GM12878 (cell line): ENCODE data around the gene COG4. TPM values are rescaled to one million over a fixed set of nuclear protein-coding genes. Genes with fewer than 3 reads are reported as not detected.

Source experiments
- ATAC-seq: fragments of 200-7000 bp; cut with Tn5 transposase; 3 replicates; pipeline ENCODE4 v1.9.1; 2020; ENCODE audit warnings: mild to moderate bottlenecking, moderate library complexity
- BruUV-seq: library from RNA; stranded (reverse); fragments of 400-500 nt; replicated peaks from 2 replicates; lab custom pipeline; 2021; lab: Mats Ljungman, UMichigan
- CTCF ChIA-PET: fragments of 300-600 bp; sonication (Branson Sonifier 250); formaldehyde crosslinking; extraction: SDS; loops from one replicate; lab custom pipeline; 2021; ENCODE audit warnings: inconsistent platforms; lab: Yijun Ruan, JAX
- POLR2A ChIA-PET: fragments of 350-600 bp; formaldehyde crosslinking; extraction: SDS; loops from one replicate; lab custom pipeline; 2021; ENCODE audit warnings: inconsistent platforms; lab: Charles Lee
- RAD21 ChIA-PET: fragments of 300-600 bp; sonication (Branson Sonifier 250); formaldehyde crosslinking; loops from one replicate; lab custom pipeline; 2023; ENCODE audit warnings: antibody characterized with exemption; ENCODE audit not compliant: unreplicated experiment; lab: Charles Lee
- SMC1A ChIA-PET: fragments of 300-600 bp; sonication (Branson Sonifier 250); formaldehyde crosslinking; loops from one replicate; lab custom pipeline; 2023; ENCODE audit not compliant: unreplicated experiment, uncharacterized antibody; lab: Charles Lee
- DNase-seq: peaks from one replicate; pipeline ENCODE4 v3.0.0-alpha.2; 2011; ENCODE audit warnings: low read depth, low spot score
- FAIRE-seq: peaks from 3 replicates; lab custom pipeline; 2011; peaks lifted over from hg19 to GRCh38; lab: Jason Lieb, UNC
- H2AFZ ChIP-seq: 2 replicates; pipeline ENCODE4 v1.6.0; 2011; ENCODE audit warnings: low read depth, low read length, control low read depth; ENCODE audit not compliant: control insufficient read depth
- H3K27ac ChIP-seq: 2 replicates; pipeline ENCODE4 v1.5.1; 2011; ENCODE audit warnings: control low read depth; ENCODE audit not compliant: control insufficient read depth, insufficient read depth
- H3K27me3 ChIP-seq, 2 experiments: replicated peaks in 1 of 2; 2 replicates each; pipeline versions ENCODE4 v1.6.0 to v1.6.1; 2011; ENCODE audit warnings: low read length in 1 of 2; ENCODE audit not compliant: control insufficient read depth in 2 of 2, insufficient read depth in 2 of 2
- H3K36me3 ChIP-seq, 2 experiments: 2 replicates each; pipeline ENCODE4 v1.5.1; 2011; ENCODE audit warnings: low read length in 1 of 2; ENCODE audit not compliant: control insufficient read depth in 2 of 2, insufficient read depth in 2 of 2
- H3K4me1 ChIP-seq: 2 replicates; pipeline ENCODE4 v1.6.1; 2011; ENCODE audit warnings: mild to moderate bottlenecking, low read length, moderate library complexity, mixed read lengths; ENCODE audit not compliant: control insufficient read depth, insufficient read depth
- H3K4me2 ChIP-seq: 2 replicates; pipeline ENCODE4 v1.6.0; 2011; ENCODE audit warnings: control low read depth; ENCODE audit not compliant: control insufficient read depth, insufficient read depth
- H3K4me3 ChIP-seq: fragments of 200-600 bp; sonication (generic); 2 replicates; pipeline ENCODE4 v1.5.1; 2016
- H3K79me2 ChIP-seq: 2 replicates; pipeline ENCODE4 v1.6.0; 2011; ENCODE audit warnings: low read length; ENCODE audit not compliant: control insufficient read depth, insufficient read depth
- H3K9ac ChIP-seq: 2 replicates; pipeline ENCODE4 v1.8.0; 2011; ENCODE audit warnings: low read length, control low read depth, mixed read lengths; ENCODE audit not compliant: control insufficient read depth, insufficient read depth
- H3K9me3 ChIP-seq: replicated peaks from 3 replicates; pipeline ENCODE4 v1.5.1; 2011; ENCODE audit warnings: mild to moderate bottlenecking, low read length; ENCODE audit not compliant: control insufficient read depth, insufficient read depth
- H4K20me1 ChIP-seq: 2 replicates; pipeline ENCODE4 v1.6.0; 2011; ENCODE audit not compliant: control insufficient read depth, insufficient read depth
- ASH2L ChIP-seq: fragments of 300-600, 200-600 bp; sonication (generic); IDR thresholded peaks from 2 replicates; pipeline ENCODE4 v1.6.1; 2017; ENCODE audit warnings: low read depth, mild to moderate bottlenecking, borderline replicate concordance
- CEBPB ChIP-seq, 2 experiments: fragments of 150-350 bp in 1 of 2; IDR thresholded peaks; 2 replicates each; pipeline ENCODE4 v1.6.1; 2012 to 2014; ENCODE audit warnings: low read depth in 2 of 2, low read length in 2 of 2, borderline replicate concordance in 1 of 2, inconsistent platforms in 1 of 2
- CREM ChIP-seq: IDR thresholded peaks from 2 replicates; pipeline ENCODE4 v1.6.1; 2014; ENCODE audit warnings: antibody characterized with exemption, low read depth
- EGR1 ChIP-seq, 2 experiments: IDR thresholded peaks; 1 replicate in 1 of 2; 2 replicates in 1 of 2; pipeline ENCODE4 v1.6.1; 2011 to 2012; ENCODE audit warnings: low read depth in 2 of 2, low read length in 2 of 2, borderline replicate concordance in 1 of 2, mild to moderate bottlenecking in 1 of 2, moderate library complexity in 1 of 2
- ETV6 ChIP-seq, 2 experiments: fragments of 450-650 bp in 1 of 2; IDR thresholded peaks in 1 of 2; conservative IDR thresholded peaks in 1 of 2; 2 replicates each; pipeline ENCODE4 v1.6.1; 2014; ENCODE audit warnings: antibody characterized with exemption in 1 of 2, borderline replicate concordance in 1 of 2, low read depth in 1 of 2, mild to moderate bottlenecking in 1 of 2, moderate library complexity in 1 of 2
- HDGF ChIP-seq: fragments of 450-650 bp; IDR thresholded peaks from 2 replicates; pipeline ENCODE4 v1.6.1; 2016; ENCODE audit warnings: antibody characterized with exemption
- IKZF2 ChIP-seq, 2 experiments: fragments of 450-650 bp; IDR thresholded peaks; 2 replicates each; pipeline ENCODE4 v1.6.1; 2017; ENCODE audit warnings: mild to moderate bottlenecking in 2 of 2, moderate library complexity in 2 of 2
- JUNB ChIP-seq: IDR thresholded peaks from 2 replicates; pipeline ENCODE4 v1.6.1; 2016; ENCODE audit warnings: antibody characterized with exemption, mild to moderate bottlenecking
- KDM1A ChIP-seq: fragments of 200-600 bp; sonication (generic); IDR thresholded peaks from 2 replicates; pipeline ENCODE4 v1.6.1; 2016; ENCODE audit warnings: borderline replicate concordance
- MTA2 ChIP-seq: fragments of 450-650 bp; IDR thresholded peaks from 2 replicates; pipeline ENCODE4 v1.6.1; 2016; ENCODE audit warnings: low read depth, mild to moderate bottlenecking, moderate library complexity
- MTA3 ChIP-seq: IDR thresholded peaks from 2 replicates; pipeline ENCODE4 v1.6.1; 2012; ENCODE audit warnings: low read length, inconsistent platforms, borderline replicate concordance
- NBN ChIP-seq: fragments of 450-650 bp; IDR thresholded peaks from 2 replicates; pipeline ENCODE4 v1.6.1; 2016
- NFIC ChIP-seq: IDR thresholded peaks from 2 replicates; pipeline ENCODE4 v1.6.1; 2012; ENCODE audit warnings: low read depth, mild to moderate bottlenecking, inconsistent platforms, low read length, moderate library complexity
- NR2F1 ChIP-seq: fragments of 450-650 bp; conservative IDR thresholded peaks from 2 replicates; pipeline ENCODE4 v1.6.1; 2017; ENCODE audit warnings: mild to moderate bottlenecking
- POU2F2 ChIP-seq: IDR thresholded peaks from 3 replicates; pipeline ENCODE4 v1.6.1; 2011; ENCODE audit warnings: low read depth, mild to moderate bottlenecking, low read length, borderline replicate concordance
- RUNX3 ChIP-seq: IDR thresholded peaks from 2 replicates; pipeline ENCODE4 v1.6.1; 2012; ENCODE audit warnings: low read length, inconsistent platforms
- YY1 ChIP-seq: IDR thresholded peaks from 2 replicates; pipeline ENCODE4 v1.6.1; 2011; ENCODE audit warnings: low read depth, mild to moderate bottlenecking, low read length
- WGBS: methylation state at CpG from one replicate; pipeline ENCODE4 v1.1.6; 2016; ENCODE audit warnings: low lambda C conversion rate; ENCODE audit not compliant: insufficient replicate concordance, insufficient coverage; ENCODE audit errors: missing lambda C conversion rate; 5-methylcytosine and 5-hydroxymethylcytosine counted together
- in situ Hi-C: fragments of 300-500 bp; cut with MboI; formaldehyde crosslinking; loops from 9 replicates; pipeline ENCODE4 v1.14.3; 2018; ENCODE audit warnings: mixed read lengths
- intact Hi-C: fragments of 100-400 bp; cut with micrococcal nuclease; formaldehyde crosslinking; loops from one replicate; pipeline ENCODE4 v1.14.2; 2022; ENCODE audit not compliant: unreplicated experiment
- polyA plus RNA-seq, 11 experiments: library from polyadenylated mRNA; depleted of rRNA in 4 of 11; unstranded in 6 of 11; stranded (reverse) in 5 of 11; fragments of >200 nt; fragmentation: Nextera tagmentation in 4 of 11; fragmentation: Illumina TruSeq in 1 of 11; extraction: Ambion mirVana in 4 of 11; extraction: Trizol in 1 of 11; gene quantifications; 1 replicate in 1 of 11; 2 replicates in 10 of 11; pipeline versions ENCODE4 v1.2.1 to v1.2.3, GENCODE V29; 2011 to 2016; ENCODE audit warnings: inconsistent platforms in 2 of 11, missing spikeins in 2 of 11, low read depth in 1 of 11
- total RNA-seq, 4 experiments: library from RNA; depleted of rRNA in 3 of 4; stranded (reverse); fragments of >200 nt in 3 of 4; fragmentation: Illumina TruSeq in 1 of 4; extraction: Trizol in 1 of 4; gene quantifications; 2 replicates each; pipeline versions ENCODE4 v1.2.1 to v1.2.3, GENCODE V29; 2013 to 2021
- TF ChIP-seq, protein P1 (sequence below): IDR thresholded peaks from 2 replicates; pipeline ENCODE4 v1.6.1; 2011; ENCODE audit warnings: borderline replicate concordance, low read depth, mild to moderate bottlenecking, moderate library complexity, low read length; ENCODE audit not compliant: insufficient read depth, poor library complexity, severe bottlenecking
- TF ChIP-seq, protein P2 (sequence below): IDR thresholded peaks from 2 replicates; pipeline ENCODE4 v1.6.1; 2012; ENCODE audit warnings: low read length, inconsistent platforms

COG4 gene
- total and polyA plus RNA-seq, 10 of the 15 experiments (the other 5 are each of a cell fraction or from before 2014, with no cell fraction given), result 7.0 to 57.7 (median 33.0) TPM

DNA sequence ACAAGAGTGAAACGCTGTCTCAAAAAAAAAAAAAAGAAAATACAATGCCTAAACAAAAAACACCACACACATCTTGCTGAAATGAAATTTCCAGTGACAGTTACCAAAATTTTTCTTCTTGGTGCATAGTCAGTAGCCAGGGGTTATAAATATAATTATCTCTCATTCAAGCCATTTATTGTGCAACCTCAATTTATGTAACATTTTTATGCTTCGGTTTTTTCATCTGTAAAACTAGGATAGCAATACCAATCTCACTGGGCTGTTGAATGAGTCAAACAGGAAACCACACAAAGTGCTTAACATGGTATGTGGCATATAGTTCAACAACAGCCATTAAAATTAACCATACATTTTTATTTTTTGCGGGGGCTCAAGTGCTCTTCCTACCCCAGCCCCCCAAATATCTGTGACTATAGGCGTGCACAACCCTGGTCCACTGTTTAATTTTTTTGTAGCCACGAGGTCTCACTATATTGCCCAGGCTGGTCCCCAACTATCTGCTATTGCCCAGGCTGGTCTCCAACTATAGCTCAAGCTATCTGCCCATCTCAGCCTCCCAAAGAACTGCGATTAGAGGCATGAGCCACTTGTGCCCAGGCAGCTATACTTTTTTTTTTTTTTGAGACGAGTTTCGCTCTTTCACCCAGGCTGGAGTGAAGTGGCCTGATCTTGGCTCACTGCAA is 2.6 kb downstream of the COG4 start:
- BruUV-seq, result no TSS peak
- Histone ChIP-seq H3K79me2 (peaks cover 51% of the 10 kb centered on the region), H3K4me3 (peak overlapping the region; percentile 86), H4K20me1 (no peaks in the 10 kb centered on the region), H3K36me3 (peaks cover 0 to 10% of the 10 kb centered on the region in 2 experiments; a peak in 3 of 4 replicates), H3K4me2 (peak overlapping the region; percentile 92), H3K27me3 (no peaks in the 10 kb centered on the region), H2AFZ (no peak overlapping the region), H3K9me3 (no peaks in the 10 kb centered on the region), H3K9ac (peak overlapping the region; percentile 51; the same call in 1 of the 2 replicates), H3K27ac (peak overlapping the region; percentile 75), H3K4me1 (peaks cover 9% of the 10 kb centered on the region)
- under 1% methylated on average over 7 of the region's 8 CpGs for WGBS
- ChIA-PET CTCF (interaction anchor here (0.6 to 3.1 kb wide), 4 partner anchors 12 to 44 kb away, joined by 4 to 8 read pairs (median 5); no protein-coding TSS in a partner anchor), SMC1A (interaction anchor here (0.6 to 1.5 kb wide), 5 partner anchors 35 to 88 kb away, joined by 3 to 5 read pairs (median 3); no protein-coding TSS in a partner anchor), RAD21 (interaction anchor here (0.6 to 2.6 kb wide), 7 partner anchors 12 to 164 kb away, joined by 3 to 7 read pairs (median 3); partner anchors contain the start of gene FCSK), POLR2A (interaction anchor here (0.6 to 3.2 kb wide), 5 partner anchors 13 to 751 kb away, joined by 3 to 14 read pairs (median 4); no protein-coding TSS in a partner anchor)
- FAIRE-seq, result no peak
- intact Hi-C loops, result loop anchor here (5.0 kb wide), 1 partner anchor 233 kb away; the partner anchor contains the start of gene AARS1
- in situ Hi-C loops, result no loop called here
- ATAC-seq, result peak; percentile 58
- no peak for DNase-seq
- TF ChIP-seq YY1, result 0 out of 2 replicates have a peak, but pooled peaks have one; percentile 32
- TF ChIP-seq EGR1 (IDR thresholded peaks at IDR 0.05; ENCODE audit: borderline replicate concordance in 1 of 2, low read depth in 2 of 2, low read length in 2 of 2), result 0 out of 3 replicates have a peak, but pooled peaks of 1 of the 2 experiments have one; percentile 11
- TF ChIP-seq CEBPB (IDR thresholded peaks at IDR 0.05; ENCODE audit: borderline replicate concordance in 1 of 2, low read depth in 2 of 2, low read length in 2 of 2), result peak in 1 of 2 experiments; percentile 48; a peak in 1 of 4 replicates
- TF ChIP-seq NBN, result no peak
- TF ChIP-seq CREM, result peak; percentile 24; the same call in 1 of the 2 replicates
- TF ChIP-seq NFIC, result peak; percentile 68; the same call in 1 of the 2 replicates
- TF ChIP-seq, protein P1, sequence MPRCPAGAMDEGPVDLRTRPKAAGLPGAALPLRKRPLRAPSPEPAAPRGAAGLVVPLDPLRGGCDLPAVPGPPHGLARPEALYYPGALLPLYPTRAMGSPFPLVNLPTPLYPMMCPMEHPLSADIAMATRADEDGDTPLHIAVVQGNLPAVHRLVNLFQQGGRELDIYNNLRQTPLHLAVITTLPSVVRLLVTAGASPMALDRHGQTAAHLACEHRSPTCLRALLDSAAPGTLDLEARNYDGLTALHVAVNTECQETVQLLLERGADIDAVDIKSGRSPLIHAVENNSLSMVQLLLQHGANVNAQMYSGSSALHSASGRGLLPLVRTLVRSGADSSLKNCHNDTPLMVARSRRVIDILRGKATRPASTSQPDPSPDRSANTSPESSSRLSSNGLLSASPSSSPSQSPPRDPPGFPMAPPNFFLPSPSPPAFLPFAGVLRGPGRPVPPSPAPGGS, result peak; percentile 43
- TF ChIP-seq RUNX3, result peak; percentile 94
- TF ChIP-seq, protein P2, sequence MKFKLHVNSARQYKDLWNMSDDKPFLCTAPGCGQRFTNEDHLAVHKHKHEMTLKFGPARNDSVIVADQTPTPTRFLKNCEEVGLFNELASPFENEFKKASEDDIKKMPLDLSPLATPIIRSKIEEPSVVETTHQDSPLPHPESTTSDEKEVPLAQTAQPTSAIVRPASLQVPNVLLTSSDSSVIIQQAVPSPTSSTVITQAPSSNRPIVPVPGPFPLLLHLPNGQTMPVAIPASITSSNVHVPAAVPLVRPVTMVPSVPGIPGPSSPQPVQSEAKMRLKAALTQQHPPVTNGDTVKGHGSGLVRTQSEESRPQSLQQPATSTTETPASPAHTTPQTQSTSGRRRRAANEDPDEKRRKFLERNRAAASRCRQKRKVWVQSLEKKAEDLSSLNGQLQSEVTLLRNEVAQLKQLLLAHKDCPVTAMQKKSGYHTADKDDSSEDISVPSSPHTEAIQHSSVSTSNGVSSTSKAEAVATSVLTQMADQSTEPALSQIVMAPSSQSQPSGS, result peak; percentile 48; the same call in 1 of the 2 replicates
- peak in 1 of 2 experiments; percentile 33; a peak in 1 of 4 replicates for TF ChIP-seq ETV6 (conservative IDR thresholded peaks at IDR 0.05 in 1 of 2, IDR thresholded peaks at IDR 0.05 in 1 of 2; ENCODE audit: borderline replicate concordance in 1 of 2, low read depth in 1 of 2)
- no peak for TF ChIP-seq ASH2L
- peak; percentile 45; the same call in 1 of the 2 replicates for TF ChIP-seq MTA2
- TF ChIP-seq JUNB, result peak; percentile 81
- TF ChIP-seq IKZF2 (IDR thresholded peaks at IDR 0.05), result 0 out of 4 replicates have a peak, but pooled peaks of 1 of the 2 experiments have one; percentile 9
- TF ChIP-seq KDM1A, result no peak
- no peak for TF ChIP-seq HDGF
- TF ChIP-seq NR2F1, result 0 out of 2 replicates have a peak, but pooled peaks have one; percentile 26
- TF ChIP-seq MTA3, result peak; percentile 44; the same call in 1 of the 2 replicates
- TF ChIP-seq POU2F2, result 0 out of 3 replicates have a peak, but pooled peaks have one; percentile 21
